ENCODE results near the gene SDR39U1. TPM values are rescaled to one million over a fixed set of nuclear protein-coding genes. Genes with fewer than 3 reads are reported as not detected.

SDR39U1 gene
- total RNA-seq, 2 experiments from 2014 or later = 40.9 to 47.8 TPM

- H3K9me3 Mint-ChIP-seq (ENCODE audit: low read depth) = no peaks in the 10 kb centered on the region
- DNase-seq = no peak
- H3K27me3 Mint-ChIP-seq = no peaks in the 10 kb centered on the region
- H3K27ac Mint-ChIP-seq = peak overlapping the region; percentile 2
- no peak for ATAC-seq
- POLR2A ChIA-PET = interaction anchor here (1.0 to 2.1 kb wide), 2 partner anchors 95 to 103 kb away, joined by 4 to 6 read pairs; partner anchors contain the start of gene RIPK3
- peaks cover 47% of the 10 kb centered on the region for H3K4me1 Mint-ChIP-seq
- H3K36me3 Mint-ChIP-seq (ENCODE audit: low read depth) = peaks cover 63% of the 10 kb centered on the region
- intact Hi-C loops (cut with DNase I, micrococcal nuclease) = no loop called here
- CTCF ChIA-PET = interaction anchor here (0.5 to 4.7 kb wide), 10 partner anchors 10 to 301 kb away, joined by 3 to 125 read pairs (median 12); partner anchors contain the start of genes ADCY4, DHRS1, NOP9 and RIPK3
- no peak overlapping the region for H3K4me3 Mint-ChIP-seq
Observed at GRCh38 chr14:24435192-24435810, 7.3 kb downstream of the SDR39U1 start.

DNA sequence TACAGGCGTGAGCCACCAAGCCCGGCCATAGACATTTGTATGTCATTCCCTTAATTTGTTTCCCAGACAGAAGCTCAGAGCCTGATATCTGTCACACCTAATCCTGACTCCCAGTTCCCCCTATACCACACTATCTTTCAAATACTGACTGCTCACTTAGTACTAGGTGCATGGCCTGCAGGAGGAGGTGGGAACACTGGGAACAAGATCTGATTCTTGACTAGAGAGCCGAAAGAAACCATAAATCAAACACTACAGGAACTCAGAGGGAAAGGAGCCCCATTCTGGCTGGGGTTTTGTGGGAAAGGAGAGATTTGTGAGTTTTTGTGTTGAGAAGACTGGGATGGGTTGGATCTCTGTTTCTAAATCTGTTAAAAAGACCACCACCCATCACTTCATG is 7.9 kb downstream of the SDR39U1 start:
- H3K4me3 Mint-ChIP-seq = no peak overlapping the region
- peaks cover 46% of the 10 kb centered on the region for H3K4me1 Mint-ChIP-seq
- ATAC-seq (no peak), DNase-seq (no peak)
- intact Hi-C loops (cut with DNase I, micrococcal nuclease) = loop anchor here in 1 of 2 experiments (5.0 kb wide), 1 partner anchor 297 kb away; the partner anchor contains the start of gene PSME1
- no peaks in the 10 kb centered on the region for H3K9me3 Mint-ChIP-seq (ENCODE audit: low read depth)
- ChIA-PET CTCF (interaction anchor here (1.1 to 4.7 kb wide), 5 partner anchors 24 to 138 kb away, joined by 3 to 125 read pairs (median 19); partner anchors contain the start of genes ADCY4 and RIPK3), POLR2A (interaction anchor here (1.0 to 2.1 kb wide), 2 partner anchors 95 to 102 kb away, joined by 4 to 6 read pairs; partner anchors contain the start of gene RIPK3)
- H3K27ac Mint-ChIP-seq = no peak overlapping the region
- peaks cover 62% of the 10 kb centered on the region for H3K36me3 Mint-ChIP-seq (ENCODE audit: low read depth)
- H3K27me3 Mint-ChIP-seq = no peaks in the 10 kb centered on the region

DNA sequence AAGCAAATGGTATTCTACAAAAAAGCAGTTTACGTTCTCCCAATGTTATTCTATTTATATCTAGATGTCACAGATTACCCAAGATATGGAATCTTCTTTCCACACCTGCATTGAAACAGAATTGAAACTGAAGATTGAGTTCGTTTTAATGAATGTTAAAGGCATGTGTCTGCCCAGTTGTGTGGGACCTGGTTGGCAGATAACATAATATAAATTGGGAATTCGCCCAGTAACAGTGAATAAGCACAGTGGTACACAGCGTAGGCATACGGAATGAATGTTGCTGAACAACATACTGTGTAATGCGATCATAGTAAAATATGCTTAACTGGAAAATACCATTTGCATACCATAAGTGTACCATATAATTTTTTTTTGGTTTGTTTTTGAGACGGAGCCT is 8.5 kb downstream of the SDR39U1 start:
- POLR2A ChIA-PET = interaction anchor here (2.1 kb wide), 1 partner anchor 94 kb away, joined by 6 read pairs; the partner anchor contains the start of gene RIPK3
- CTCF ChIA-PET = interaction anchor here (1.3 to 4.7 kb wide), 3 partner anchors 71 to 101 kb away, joined by 3 to 125 read pairs (median 43); partner anchors contain the start of genes ADCY4 and RIPK3
- intact Hi-C loops (cut with DNase I, micrococcal nuclease) = loop anchor here in 1 of 2 experiments (5.0 kb wide), 1 partner anchor 297 kb away; the partner anchor contains the start of gene PSME1
- peaks cover 56% of the 10 kb centered on the region for H3K36me3 Mint-ChIP-seq (ENCODE audit: low read depth)
- no peak overlapping the region for H3K27ac Mint-ChIP-seq
- no peak overlapping the region for H3K4me3 Mint-ChIP-seq
- ATAC-seq (no peak), DNase-seq (no peak)
- no peaks in the 10 kb centered on the region for H3K9me3 Mint-ChIP-seq (ENCODE audit: low read depth)
- no peaks in the 10 kb centered on the region for H3K27me3 Mint-ChIP-seq
- H3K4me1 Mint-ChIP-seq = peaks cover 45% of the 10 kb centered on the region

- Mint-ChIP-seq H3K9me3 (ENCODE audit: low read depth) (no peaks in the 10 kb centered on the region), H3K4me1 (peaks cover 37% of the 10 kb centered on the region), H3K27ac (no peak overlapping the region), H3K4me3 (peak overlapping the region; percentile 94), H3K27me3 (no peaks in the 10 kb centered on the region), H3K36me3 (ENCODE audit: low read depth) (peaks cover 41% of the 10 kb centered on the region)
- ChIA-PET POLR2A (interaction anchor here (0.5 to 3.3 kb wide), 10 partner anchors 9 to 340 kb away, joined by 3 to 50 read pairs (median 8); partner anchors contain the start of genes ADCY4, CHMP4A, RIPK3 and SDR39U1), CTCF (interaction anchor here (0.7 to 7.5 kb wide), 28 partner anchors 9 to 237 kb away, joined by 3 to 201 read pairs (median 6); partner anchors contain the start of genes ADCY4, CIDEB, LTB4R and MDP1)
- intact Hi-C loops (cut with DNase I, micrococcal nuclease) = loop anchor here in 1 of 2 experiments (5.0 kb wide), 1 partner anchor 295 kb away; the partner anchor contains the start of gene PSME1
- DNase-seq = no peak
- ATAC-seq = no peak
Observed at GRCh38 chr14:24432259-24433131, 10.1 kb downstream of the SDR39U1 start.

- ChIA-PET CTCF (interaction anchor here (0.6 to 7.5 kb wide), 49 partner anchors 8 to 1087 kb away, joined by 3 to 201 read pairs (median 5); partner anchors contain the start of genes ADCY4, CIDEB, DCAF11 and IRF9), POLR2A (interaction anchor here (0.5 to 3.3 kb wide), 16 partner anchors 9 to 339 kb away, joined by 3 to 50 read pairs (median 4); partner anchors contain the start of genes ADCY4, CHMP4A, DHRS1 and IPO4)
- DNase-seq (peak; percentile 96), ATAC-seq (peak; percentile 70)
- Mint-ChIP-seq H3K27ac (peak overlapping the region; percentile 97), H3K36me3 (ENCODE audit: low read depth) (peaks cover 35% of the 10 kb centered on the region), H3K4me1 (peaks cover 31% of the 10 kb centered on the region), H3K9me3 (ENCODE audit: low read depth) (no peaks in the 10 kb centered on the region), H3K27me3 (no peaks in the 10 kb centered on the region), H3K4me3 (peak overlapping the region; percentile 94)
- intact Hi-C loops (cut with DNase I, micrococcal nuclease) = loop anchor here (1.0 to 5.0 kb wide), 8 partner anchors 11 to 294 kb away; partner anchors contain the start of genes SDR39U1 (in 2 of the 2), DHRS1 (in 1 of the 2), LTB4R (in 1 of the 2) and NOP9 (in 1 of the 2)
Observed at GRCh38 chr14:24431569-24432258, 10.9 kb downstream of the SDR39U1 start.

DNA sequence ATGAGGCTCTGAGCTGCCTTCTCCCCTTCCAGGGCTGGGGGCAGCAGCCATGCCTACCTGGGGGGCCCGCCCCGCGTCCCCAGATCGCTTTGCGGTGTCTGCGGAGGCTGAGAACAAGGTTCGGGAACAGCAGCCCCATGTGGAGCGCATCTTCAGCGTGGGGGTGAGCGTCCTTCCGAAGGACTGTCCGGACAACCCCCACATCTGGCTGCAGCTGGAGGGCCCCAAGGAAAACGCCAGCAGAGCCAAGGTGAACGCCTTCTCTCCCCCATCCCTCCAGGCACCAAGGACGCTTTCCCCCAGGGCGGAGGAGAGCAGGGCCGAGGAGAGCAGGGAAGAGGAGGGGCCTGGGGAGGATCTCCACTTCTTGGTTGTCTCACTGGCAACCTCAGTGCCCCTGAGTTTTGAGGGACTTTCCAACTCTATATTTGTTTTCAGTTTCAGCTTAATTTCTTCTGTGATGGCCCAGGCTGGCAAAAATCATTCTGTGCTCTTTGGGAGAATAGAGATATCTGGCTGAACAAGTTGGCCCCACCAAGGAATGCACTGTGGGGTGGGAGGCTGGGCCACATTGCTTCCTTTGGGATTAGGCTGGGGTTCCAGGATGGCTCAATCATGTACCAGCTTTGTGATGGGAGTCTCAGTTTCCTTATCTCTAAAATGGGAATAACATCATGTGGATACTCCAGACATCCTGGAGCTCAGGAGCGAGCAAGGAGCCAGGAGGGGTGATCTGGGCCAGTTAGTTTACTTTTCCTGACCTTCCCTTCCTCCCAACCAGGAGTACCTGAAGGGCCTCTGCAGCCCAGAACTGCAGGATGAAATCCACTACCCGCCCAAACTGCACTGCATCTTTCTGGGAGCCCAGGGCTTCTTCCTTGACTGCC is 11.7 kb downstream of the SDR39U1 start:
- peak; percentile 86 for DNase-seq
- Mint-ChIP-seq H3K4me1 (peaks cover 33% of the 10 kb centered on the region), H3K36me3 (ENCODE audit: low read depth) (peaks cover 32% of the 10 kb centered on the region), H3K4me3 (peak overlapping the region; percentile 94), H3K27ac (peak overlapping the region; percentile 97), H3K9me3 (ENCODE audit: low read depth) (no peaks in the 10 kb centered on the region), H3K27me3 (no peaks in the 10 kb centered on the region)
- CTCF ChIA-PET = interaction anchor here (0.6 to 7.5 kb wide), 49 partner anchors 8 to 1088 kb away, joined by 3 to 201 read pairs (median 5); partner anchors contain the start of genes ADCY4, CIDEB, DCAF11 and IRF9
- intact Hi-C loops (cut with DNase I, micrococcal nuclease) = loop anchor here (1.0 to 5.0 kb wide), 10 partner anchors 11 to 294 kb away; partner anchors contain the start of genes SDR39U1 (in 2 of the 2), CHMP4A (in 1 of the 2), DHRS1 (in 1 of the 2) and IRF9 (in 1 of the 2)
- ATAC-seq = peak; percentile 66
- POLR2A ChIA-PET = interaction anchor here (0.7 to 3.3 kb wide), 16 partner anchors 10 to 316 kb away, joined by 3 to 50 read pairs (median 4); partner anchors contain the start of genes ADCY4, CHMP4A, DCAF11 and DHRS1

- Mint-ChIP-seq H3K9me3 (ENCODE audit: low read depth) (no peaks in the 10 kb centered on the region), H3K36me3 (ENCODE audit: low read depth) (peaks cover 29% of the 10 kb centered on the region), H3K27me3 (no peaks in the 10 kb centered on the region), H3K27ac (peak overlapping the region; percentile 97), H3K4me3 (peak overlapping the region; percentile 94), H3K4me1 (peaks cover 40% of the 10 kb centered on the region)
- DNase-seq = peak; percentile 77
- ChIA-PET POLR2A (interaction anchor here (0.6 to 3.3 kb wide), 8 partner anchors 11 to 316 kb away, joined by 3 to 50 read pairs (median 8); partner anchors contain the start of genes ADCY4, DCAF11, DHRS1 and EMC9), CTCF (interaction anchor here (0.9 to 7.5 kb wide), 21 partner anchors 11 to 221 kb away, joined by 3 to 201 read pairs (median 8); partner anchors contain the start of genes ADCY4, CIDEB, MDP1 and NYNRIN)
- ATAC-seq = peak; percentile 47
- intact Hi-C loops (cut with DNase I, micrococcal nuclease) = loop anchor here (1.0 to 5.0 kb wide), 4 partner anchors 217 to 293 kb away; partner anchors contain the start of genes CHMP4A (in 1 of the 2), IRF9 (in 1 of the 2), PSME1 (in 1 of the 2) and PSME2 (in 1 of the 2)
Observed at GRCh38 chr14:24430143-24430681, 12.4 kb downstream of the SDR39U1 start.

- no peaks in the 10 kb centered on the region for H3K9me3 Mint-ChIP-seq (ENCODE audit: low read depth)
- ATAC-seq = peak; percentile 80
- H3K27ac Mint-ChIP-seq = peak within 1 kb of the TSS; percentile 97
- H3K36me3 Mint-ChIP-seq (ENCODE audit: low read depth) = peaks cover 29% of the 10 kb centered on the region
- DNase-seq = peak; percentile 93
- intact Hi-C loops (cut with DNase I, micrococcal nuclease) = loop anchor here (1.0 to 5.0 kb wide), 6 partner anchors 158 to 292 kb away; partner anchors contain the start of genes CHMP4A (in 1 of the 2), IRF9 (in 1 of the 2), MDP1 (in 1 of the 2) and PSME1 (in 1 of the 2)
- H3K4me1 Mint-ChIP-seq = peaks cover 42% of the 10 kb centered on the region
- POLR2A ChIA-PET = interaction anchor here (0.6 to 3.3 kb wide), 5 partner anchors 12 to 288 kb away, joined by 3 to 50 read pairs (median 13); partner anchors contain the start of genes ADCY4, EMC9, SDR39U1 and TINF2
- CTCF ChIA-PET = interaction anchor here (0.9 to 7.5 kb wide), 6 partner anchors 12 to 214 kb away, joined by 3 to 201 read pairs (median 36); partner anchors contain the start of genes ADCY4, MDP1, RIPK3 and SDR39U1
- H3K27me3 Mint-ChIP-seq = no peaks in the 10 kb centered on the region
- H3K4me3 Mint-ChIP-seq = peak within 1 kb of the TSS; percentile 94
Observed at GRCh38 chr14:24429395-24430142, 13.0 kb downstream of the SDR39U1 start, which contains the start of the genes CBLN3 and KHNYN. CBLN3 (minus strand) TSS chr14:24429668; CDS start chr14:24429054, 614 bp downstream. KHNYN (plus strand) TSS chr14:24429954; CDS start chr14:24430731, 777 bp downstream.
